ENCODE data around the gene KCMF1. TPM values are rescaled to one million over a fixed set of nuclear protein-coding genes. Genes with fewer than 3 reads are reported as not detected.

KCMF1 gene
- total and polyA plus RNA-seq, 2 donors = 39.7 to 42.7 TPM

GRCh38 chr2:85048534-85048933 is 77.6 kb downstream of the KCMF1 start:
- H3K27ac ChIP-seq (ENCODE audit: low read depth) = no peak overlapping the region
- no peak for DNase-seq (ENCODE audit: extremely low spot score)
- peaks cover 9% of the 10 kb centered on the region for H3K36me3 ChIP-seq (ENCODE audit: insufficient read depth)
- WGBS = 98% methylated on average over 3 of the region's 3 CpGs
- H3K4me3 ChIP-seq (ENCODE audit: low read depth, low read length) = no peak overlapping the region
- no peaks in the 10 kb centered on the region for H3K4me1 ChIP-seq (ENCODE audit: insufficient read depth)

- DNase-seq (ENCODE audit: extremely low spot score) = no peak
- H3K36me3 ChIP-seq (ENCODE audit: insufficient read depth) = peaks cover 7% of the 10 kb centered on the region
Measured at GRCh38 chr2:85049236-85049635, 78.3 kb downstream of the KCMF1 start.

GRCh38 chr2:85053802-85054201 is 82.8 kb downstream of the KCMF1 start:
- H3K4me3 ChIP-seq (ENCODE audit: low read depth, low read length) = no peak overlapping the region
- 70% methylated on average over 6 of the region's 6 CpGs for WGBS
- H3K36me3 ChIP-seq (ENCODE audit: insufficient read depth) = peaks cover 4% of the 10 kb centered on the region
- no peak for DNase-seq (ENCODE audit: extremely low spot score)
- H3K4me1 ChIP-seq (ENCODE audit: insufficient read depth) = no peaks in the 10 kb centered on the region
- H3K27ac ChIP-seq (ENCODE audit: low read depth) = no peak overlapping the region

More at GRCh38 chr2:85049236-85049635, 78.3 kb downstream of the KCMF1 start:
- Histone ChIP-seq H3K4me1 (ENCODE audit: insufficient read depth) (no peaks in the 10 kb centered on the region), H3K27ac (ENCODE audit: low read depth) (no peak overlapping the region), H3K4me3 (ENCODE audit: low read depth, low read length) (no peak overlapping the region)
- 44% methylated on average over 10 of the region's 10 CpGs for WGBS

GRCh38 chr2:85057226-85057962 is 86.4 kb downstream of the KCMF1 start:
- no peak overlapping the region for H3K27ac ChIP-seq (ENCODE audit: low read depth)
- H3K36me3 ChIP-seq (ENCODE audit: insufficient read depth) = peaks cover 1% of the 10 kb centered on the region
- H3K4me3 ChIP-seq (ENCODE audit: low read depth, low read length) = no peak overlapping the region
- 58% methylated on average over 15 of the region's 15 CpGs for WGBS
- DNase-seq (ENCODE audit: extremely low spot score) = no peak
- H3K4me1 ChIP-seq (ENCODE audit: insufficient read depth) = no peaks in the 10 kb centered on the region

GRCh38 chr2:85061896-85062295 is 90.9 kb downstream of the KCMF1 start:
- Histone ChIP-seq H3K36me3 (ENCODE audit: insufficient read depth) (no peaks in the 10 kb centered on the region), H3K27ac (ENCODE audit: low read depth) (no peak overlapping the region), H3K4me1 (ENCODE audit: insufficient read depth) (no peaks in the 10 kb centered on the region), H3K4me3 (ENCODE audit: low read depth, low read length) (no peak overlapping the region)
- DNase-seq (ENCODE audit: extremely low spot score) = no peak
- WGBS = 56% methylated on average over 2 of the region's 2 CpGs

- Histone ChIP-seq H3K27ac (ENCODE audit: low read depth) (no peak overlapping the region), H3K4me1 (ENCODE audit: insufficient read depth) (no peaks in the 10 kb centered on the region), H3K4me3 (ENCODE audit: low read depth, low read length) (no peak overlapping the region), H3K36me3 (ENCODE audit: insufficient read depth) (no peaks in the 10 kb centered on the region)
- no peak for DNase-seq (ENCODE audit: extremely low spot score)
- WGBS = 59% methylated on average over 6 of the region's 6 CpGs
Measured at GRCh38 chr2:85062565-85062964, 91.6 kb downstream of the KCMF1 start.

GRCh38 chr2:85063981-85064599 is 93.1 kb downstream of the KCMF1 start:
- H3K36me3 ChIP-seq (ENCODE audit: insufficient read depth) = no peaks in the 10 kb centered on the region
- WGBS = 82% methylated on average over 5 of the region's 5 CpGs
- no peak for DNase-seq (ENCODE audit: extremely low spot score)
- H3K4me1 ChIP-seq (ENCODE audit: insufficient read depth) = no peaks in the 10 kb centered on the region
- no peak overlapping the region for H3K27ac ChIP-seq (ENCODE audit: low read depth)
- no peak overlapping the region for H3K4me3 ChIP-seq (ENCODE audit: low read depth, low read length)

- H3K27ac ChIP-seq (ENCODE audit: low read depth) = no peak overlapping the region
- no peak for DNase-seq (ENCODE audit: extremely low spot score)
- no peaks in the 10 kb centered on the region for H3K4me1 ChIP-seq (ENCODE audit: insufficient read depth)
- no peak overlapping the region for H3K4me3 ChIP-seq (ENCODE audit: low read depth, low read length)
- no peaks in the 10 kb centered on the region for H3K36me3 ChIP-seq (ENCODE audit: insufficient read depth)
- WGBS = 60% methylated on average over 14 of the region's 14 CpGs
Measured at GRCh38 chr2:85064927-85065577, 94.1 kb downstream of the KCMF1 start.

GRCh38 chr2:85066006-85066740 is 95.2 kb downstream of the KCMF1 start:
- WGBS = 65% methylated on average over 11 of the region's 11 CpGs
- DNase-seq (ENCODE audit: extremely low spot score) = no peak
- no peaks in the 10 kb centered on the region for H3K4me1 ChIP-seq (ENCODE audit: insufficient read depth)
- no peaks in the 10 kb centered on the region for H3K36me3 ChIP-seq (ENCODE audit: insufficient read depth)
- H3K4me3 ChIP-seq (ENCODE audit: low read depth, low read length) = no peak overlapping the region
- H3K27ac ChIP-seq (ENCODE audit: low read depth) = no peak overlapping the region

GRCh38 chr2:85066874-85067351 is 96.0 kb downstream of the KCMF1 start:
- no peaks in the 10 kb centered on the region for H3K4me1 ChIP-seq (ENCODE audit: insufficient read depth)
- WGBS = 4% methylated on average over 19 of the region's 19 CpGs
- no peak overlapping the region for H3K27ac ChIP-seq (ENCODE audit: low read depth)
- H3K36me3 ChIP-seq (ENCODE audit: insufficient read depth) = no peaks in the 10 kb centered on the region
- peak; percentile 54 for DNase-seq (ENCODE audit: extremely low spot score)
- peak overlapping the region; percentile 6 for H3K4me3 ChIP-seq (ENCODE audit: low read depth, low read length)

GRCh38 chr2:85071096-85071495 is 100.1 kb downstream of the KCMF1 start:
- H3K36me3 ChIP-seq (ENCODE audit: insufficient read depth) = no peaks in the 10 kb centered on the region
- 76% methylated on average over 3 of the region's 3 CpGs for WGBS
- no peak for DNase-seq (ENCODE audit: extremely low spot score)
- no peak overlapping the region for H3K27ac ChIP-seq (ENCODE audit: low read depth)
- H3K4me3 ChIP-seq (ENCODE audit: low read depth, low read length) = no peak overlapping the region
- no peaks in the 10 kb centered on the region for H3K4me1 ChIP-seq (ENCODE audit: insufficient read depth)

GRCh38 chr2:85073033-85073432 is 102.1 kb downstream of the KCMF1 start:
- Histone ChIP-seq H3K36me3 (ENCODE audit: insufficient read depth) (no peaks in the 10 kb centered on the region), H3K27ac (ENCODE audit: low read depth) (no peak overlapping the region), H3K4me3 (ENCODE audit: low read depth, low read length) (no peak overlapping the region), H3K4me1 (ENCODE audit: insufficient read depth) (no peaks in the 10 kb centered on the region)
- DNase-seq (ENCODE audit: extremely low spot score) = no peak
- WGBS = 77% methylated on average over 3 of the region's 3 CpGs

GRCh38 chr2:85076618-85077274 is 105.8 kb downstream of the KCMF1 start:
- Histone ChIP-seq H3K36me3 (ENCODE audit: insufficient read depth) (no peaks in the 10 kb centered on the region), H3K4me1 (ENCODE audit: insufficient read depth) (no peaks in the 10 kb centered on the region), H3K27ac (ENCODE audit: low read depth) (no peak overlapping the region), H3K4me3 (ENCODE audit: low read depth, low read length) (no peak overlapping the region)
- no peak for DNase-seq (ENCODE audit: extremely low spot score)
- 88% methylated on average over 9 of the region's 9 CpGs for WGBS

Measured in urinary bladder (tissue), 4 donors.